ENCODE results near the gene PPWD1. TPM values are rescaled to one million over a fixed set of nuclear protein-coding genes. Genes with fewer than 3 reads are reported as not detected.

PPWD1 gene
- 10 to 100 TPM; 29.4 to 31.0 TPM for total RNA-seq
- 100 to 1,000 TPM; 100 to 127 (median 116) TPM for polyA plus RNA-seq (ENCODE audit: insufficient read length in 6 of 6)
- long read RNA-seq, donor 1, transcript PPWD1-206 (2 exons, 838 nt) = major isoform, 21 of 75 reads
- long read RNA-seq, donor 1, transcript PPWD1-201 (11 exons, 2,166 nt) = minor isoform, 5 of 75 reads
- long read RNA-seq, donor 1, partial matches to known transcripts = 39 of 75 reads
- long read RNA-seq, donor 1, other reads (novel, unspliced or antisense) = 6 of 75 reads
- long read RNA-seq, donor 2, transcript PPWD1-206 (2 exons, 838 nt) = major isoform, 13 of 55 reads
- long read RNA-seq, donor 2, transcript PPWD1-201 (11 exons, 2,166 nt) = minor isoform, 8 of 55 reads
- long read RNA-seq, donor 2, partial matches to known transcripts = 32 of 55 reads
- long read RNA-seq, donor 2, other reads (novel, unspliced or antisense) = 0 of 55 reads
- long read RNA-seq, donor 3, transcript PPWD1-201 (11 exons, 2,166 nt) = major isoform, 14 of 30 reads
- long read RNA-seq, donor 3, partial matches to known transcripts = 11 of 30 reads
- long read RNA-seq, donor 3, other reads (novel, unspliced or antisense) = 0 of 30 reads
- long read RNA-seq, donor 4, partial matches to known transcripts = 5 of 11 reads
- long read RNA-seq, donor 4, other reads (novel, unspliced or antisense) = 1 of 11 reads
- long read RNA-seq, donor 5, transcript PPWD1-206 (2 exons, 838 nt) = major isoform, 9 of 48 reads
- long read RNA-seq, donor 5, transcript PPWD1-201 (11 exons, 2,166 nt) = minor isoform, 8 of 48 reads
- long read RNA-seq, donor 5, partial matches to known transcripts = 29 of 48 reads
- long read RNA-seq, donor 5, other reads (novel, unspliced or antisense) = 0 of 48 reads
- long read RNA-seq, donor 6, transcript PPWD1-201 (11 exons, 2,166 nt) = major isoform, 12 of 36 reads
- long read RNA-seq, donor 6, partial matches to known transcripts = 17 of 36 reads
- long read RNA-seq, donor 6, other reads (novel, unspliced or antisense) = 0 of 36 reads
- long read RNA-seq, donor 7, partial matches to known transcripts = 6 of 13 reads
- long read RNA-seq, donor 7, other reads (novel, unspliced or antisense) = 0 of 13 reads
- long read RNA-seq, donor 8, transcript PPWD1-201 (11 exons, 2,166 nt) = major isoform, 6 of 21 reads
- long read RNA-seq, donor 8, partial matches to known transcripts = 9 of 21 reads
- long read RNA-seq, donor 8, other reads (novel, unspliced or antisense) = 0 of 21 reads
- long read RNA-seq, donor 9 = 0 reads
- long read RNA-seq, donor 10, partial matches to known transcripts = 0 of 3 reads
- long read RNA-seq, donor 10, other reads (novel, unspliced or antisense) = 0 of 3 reads
- long read RNA-seq, donor 11, partial matches to known transcripts = 23 of 34 reads
- long read RNA-seq, donor 11, other reads (novel, unspliced or antisense) = 0 of 34 reads
- long read RNA-seq, donor 12, transcript PPWD1-201 (11 exons, 2,166 nt) = minor isoform, 7 of 26 reads
- long read RNA-seq, donor 12, transcript PPWD1-206 (2 exons, 838 nt) = major isoform, 9 of 26 reads
- long read RNA-seq, donor 12, partial matches to known transcripts = 9 of 26 reads
- long read RNA-seq, donor 12, other reads (novel, unspliced or antisense) = 0 of 26 reads

DNA sequence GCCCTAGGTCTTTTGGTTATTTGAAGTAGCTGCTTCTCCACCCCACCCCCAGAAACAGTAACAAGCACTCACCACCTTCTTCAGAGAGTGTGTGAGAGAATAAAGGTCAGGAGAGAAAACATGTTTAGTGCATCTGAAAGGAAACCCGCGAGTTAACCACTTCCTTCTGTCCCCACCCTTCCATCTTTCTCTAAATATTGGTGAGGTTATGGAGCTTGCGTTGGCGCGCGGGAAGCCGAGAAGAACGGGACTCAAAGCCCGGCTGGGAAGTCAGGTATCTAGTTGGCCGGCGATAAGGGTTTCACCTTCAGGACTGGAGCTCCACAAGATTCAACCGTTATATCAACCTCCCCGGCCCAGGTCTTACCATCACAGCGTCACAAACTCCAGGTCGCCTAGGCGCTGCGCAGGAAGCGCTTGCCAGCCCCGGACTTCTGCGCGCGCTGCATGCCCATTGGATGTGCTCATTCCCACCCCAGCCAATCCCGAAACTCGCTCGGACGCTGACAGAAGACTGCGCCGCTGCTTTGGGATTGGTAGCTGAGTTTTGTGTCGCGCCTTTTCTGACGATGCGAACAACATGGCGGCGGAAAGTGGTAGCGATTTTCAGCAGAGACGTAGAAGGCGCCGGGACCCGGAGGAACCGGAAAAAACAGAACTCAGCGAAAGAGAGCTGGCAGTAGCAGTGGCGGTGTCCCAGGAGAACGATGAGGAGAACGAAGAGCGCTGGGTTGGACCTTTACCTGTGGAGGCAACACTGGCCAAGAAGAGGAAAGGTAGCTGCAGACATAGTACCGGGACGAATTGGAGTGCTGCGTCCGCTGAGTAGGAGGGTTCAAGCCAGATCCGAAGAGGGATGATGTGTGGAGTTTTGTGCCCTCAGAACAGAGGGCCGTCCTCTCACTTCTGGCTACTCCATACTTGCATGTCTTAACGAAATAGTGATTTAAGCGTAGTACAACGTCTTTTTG, at the start of gene PPWD1, which contains the start of gene CENPK:
Gene PPWD1, plus strand, starts transcription at position 566 of the 971 bp plus-strand sequence. Its CDS starts 15 bp downstream, at position 581.
Gene CENPK, minus strand, starts transcription at position 438 of the 971 bp plus-strand sequence. CDS start 8,261 bp downstream, outside the sequence.
- peaks cover 0 to under 1% of the 10 kb centered on the region in 2 donors for H3K36me3 ChIP-seq
- peak; percentile 100 for ATAC-seq
- H3K9me3 ChIP-seq = no peaks in the 10 kb centered on the region
- peak; percentile 94 to 96 (median 96) for DNase-seq
- H3K27me3 ChIP-seq = no peaks in the 10 kb centered on the region
- intact Hi-C loops (cut with DNase I) = no loop called here
- peak within 1 kb of the TSS; percentile 77 to 95 for H3K27ac ChIP-seq
- TF ChIP-seq, protein P1, sequence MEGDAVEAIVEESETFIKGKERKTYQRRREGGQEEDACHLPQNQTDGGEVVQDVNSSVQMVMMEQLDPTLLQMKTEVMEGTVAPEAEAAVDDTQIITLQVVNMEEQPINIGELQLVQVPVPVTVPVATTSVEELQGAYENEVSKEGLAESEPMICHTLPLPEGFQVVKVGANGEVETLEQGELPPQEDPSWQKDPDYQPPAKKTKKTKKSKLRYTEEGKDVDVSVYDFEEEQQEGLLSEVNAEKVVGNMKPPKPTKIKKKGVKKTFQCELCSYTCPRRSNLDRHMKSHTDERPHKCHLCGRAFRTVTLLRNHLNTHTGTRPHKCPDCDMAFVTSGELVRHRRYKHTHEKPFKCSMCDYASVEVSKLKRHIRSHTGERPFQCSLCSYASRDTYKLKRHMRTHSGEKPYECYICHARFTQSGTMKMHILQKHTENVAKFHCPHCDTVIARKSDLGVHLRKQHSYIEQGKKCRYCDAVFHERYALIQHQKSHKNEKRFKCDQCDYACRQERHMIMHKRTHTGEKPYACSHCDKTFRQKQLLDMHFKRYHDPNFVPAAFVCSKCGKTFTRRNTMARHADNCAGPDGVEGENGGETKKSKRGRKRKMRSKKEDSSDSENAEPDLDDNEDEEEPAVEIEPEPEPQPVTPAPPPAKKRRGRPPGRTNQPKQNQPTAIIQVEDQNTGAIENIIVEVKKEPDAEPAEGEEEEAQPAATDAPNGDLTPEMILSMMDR (IDR thresholded peaks at IDR 0.05) = no peak
- H3K4me1 ChIP-seq = peaks cover 18 to 44% of the 10 kb centered on the region in 2 donors
- peak within 1 kb of the TSS; percentile 62 to 81 for H3K4me3 ChIP-seq

DNA sequence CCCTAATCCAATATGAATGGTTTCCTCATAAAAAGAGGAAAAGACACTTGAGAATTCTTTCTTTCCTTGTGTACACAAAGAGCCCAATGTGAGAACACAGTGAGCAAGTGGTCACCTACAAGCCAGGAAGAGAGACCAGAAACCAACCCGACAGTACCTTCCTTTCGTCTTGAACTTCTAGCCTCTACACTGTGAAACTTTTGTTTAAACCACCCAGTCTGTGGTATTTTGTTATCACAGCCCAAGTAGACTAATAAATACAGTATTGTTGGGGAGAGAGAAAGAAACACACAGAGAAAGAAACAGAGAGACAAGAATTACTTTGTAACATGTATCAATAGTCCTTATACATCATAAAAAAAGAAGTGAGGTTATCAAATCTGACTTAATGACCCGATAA, 37.4 kb upstream of the PPWD1 start:
- Histone ChIP-seq H3K36me3 (no peaks in the 10 kb centered on the region), H3K4me3 (no peak overlapping the region), H3K9me3 (no peaks in the 10 kb centered on the region), H3K27ac (no peak overlapping the region), H3K4me1 (no peaks in the 10 kb centered on the region), H3K27me3 (no peaks in the 10 kb centered on the region)
- no peak for DNase-seq
- TF ChIP-seq, protein P1 (IDR thresholded peaks at IDR 0.05) = no peak
- intact Hi-C loops (cut with DNase I) = no loop called here
- no peak for ATAC-seq

DNA sequence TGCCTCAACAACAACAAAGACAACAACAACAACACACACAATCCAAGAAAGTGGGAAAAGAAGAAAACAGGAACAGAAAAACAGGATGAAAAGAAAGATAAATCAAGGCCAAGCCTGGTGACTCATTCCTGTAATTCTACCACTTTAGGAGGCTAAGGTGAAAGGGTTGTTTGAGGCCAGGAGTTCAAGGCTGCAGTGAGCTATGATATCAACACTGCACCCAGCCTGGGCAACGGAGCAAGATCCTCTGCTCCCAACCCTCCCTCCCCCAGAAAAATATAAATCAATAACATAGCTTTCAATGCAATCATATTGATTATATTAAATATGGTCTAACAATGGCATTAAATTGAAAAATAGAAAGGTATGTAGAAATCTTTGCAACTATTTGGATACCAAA, 32.2 kb upstream of the PPWD1 start:
- Histone ChIP-seq H3K27ac (no peak overlapping the region), H3K36me3 (no peaks in the 10 kb centered on the region), H3K4me3 (no peak overlapping the region), H3K27me3 (no peaks in the 10 kb centered on the region), H3K4me1 (no peaks in the 10 kb centered on the region), H3K9me3 (no peaks in the 10 kb centered on the region)
- DNase-seq (no peak), ATAC-seq (no peak)
- intact Hi-C loops (cut with DNase I) = no loop called here
- TF ChIP-seq, protein P1 (IDR thresholded peaks at IDR 0.05) = no peak

DNA sequence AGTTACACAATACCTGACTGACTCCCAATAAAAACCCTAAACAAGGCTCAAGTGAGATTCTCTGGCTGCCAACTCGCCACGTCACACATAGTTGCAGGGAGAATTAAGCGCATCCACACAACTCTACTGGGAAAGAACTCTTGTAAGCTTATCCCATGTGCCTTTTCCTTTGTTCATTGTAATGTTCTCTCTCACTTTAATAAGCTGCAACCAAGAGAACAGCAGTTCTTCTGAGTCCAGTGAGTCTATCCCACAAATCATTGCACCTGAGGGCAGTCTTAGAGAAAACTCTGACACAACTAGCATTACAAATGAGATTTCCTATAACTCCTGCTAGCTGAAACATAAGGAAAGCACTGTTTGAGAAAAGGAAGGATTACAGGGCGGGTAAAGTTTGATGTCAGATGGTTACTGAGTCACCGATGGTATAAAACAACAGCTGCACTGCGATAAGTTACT, 27.5 kb upstream of the PPWD1 start:
- intact Hi-C loops (cut with DNase I) = no loop called here
- H3K27ac ChIP-seq = no peak overlapping the region
- ATAC-seq = no peak
- TF ChIP-seq, protein P1 (IDR thresholded peaks at IDR 0.05) = no peak
- H3K4me3 ChIP-seq = no peak overlapping the region
- no peaks in the 10 kb centered on the region for H3K27me3 ChIP-seq
- H3K36me3 ChIP-seq = no peaks in the 10 kb centered on the region
- H3K9me3 ChIP-seq = no peaks in the 10 kb centered on the region
- no peaks in the 10 kb centered on the region for H3K4me1 ChIP-seq
- DNase-seq = no peak

Data from left lung (tissue), 14 donors.